Left ventricle myocardium inferior (tissue), 1 donor: Measurements from ENCODE around the gene MGAT4C. TPM values are rescaled to one million over a fixed set of nuclear protein-coding genes. Genes with fewer than 3 reads are reported as not detected.

Experiments used
- DNase-seq: peaks from one replicate; pipeline ENCODE4 v3.0.0-alpha.2; 2020
- H3K27ac ChIP-seq: fragments of 200-600 bp; replicated peaks from 2 replicates; pipeline ENCODE4 v1.8.0; 2021
- H3K27me3 ChIP-seq: fragments of 200-600 bp; 2 replicates; pipeline ENCODE4 v1.8.0; 2021; ENCODE audit warnings: low read depth
- H3K36me3 ChIP-seq: fragments of 200-600 bp; 2 replicates; pipeline ENCODE4 v1.8.0; 2021
- H3K4me1 ChIP-seq: fragments of 200-600 bp; 2 replicates; pipeline ENCODE4 v1.8.0; 2021
- H3K4me3 ChIP-seq: fragments of 200-600 bp; 2 replicates; pipeline ENCODE4 v1.8.0; 2021; ENCODE audit warnings: mild to moderate bottlenecking, moderate library complexity
- H3K9me3 ChIP-seq: fragments of 200-600 bp; replicated peaks from 2 replicates; pipeline ENCODE4 v1.8.0; 2021
- intact Hi-C: fragments of 100-400 bp; cut with micrococcal nuclease; formaldehyde crosslinking; loops from one replicate; pipeline ENCODE4 v1.11.0; 2022
- total RNA-seq: library from RNA; stranded (reverse); fragmentation: NEBNext Ultra II Directional; extraction: Animal tissue kit (Norgen Biotek cat#: 25700); gene quantifications from one replicate; pipeline ENCODE4 v1.2.1, GENCODE V29; 2021
- TF ChIP-seq, protein P1 (sequence below): fragments of 200-600 bp; IDR thresholded peaks from 2 replicates; pipeline ENCODE4 v1.8.0; 2021; ENCODE audit warnings: antibody characterized with exemption, mild to moderate bottlenecking, borderline replicate concordance
- donor health status: DM: no; HTN: yes; CAD: no; lungs with severe emphysema.

MGAT4C gene
- total RNA-seq, 1 donor from 2014 or later, result 5.4 TPM

GRCh38 chr12:85971800-85972199 is 284.4 kb downstream of the MGAT4C start:
- intact Hi-C loops, result no loop called here
- Histone ChIP-seq H3K27ac (no peak overlapping the region), H3K4me1 (no peaks in the 10 kb centered on the region), H3K9me3 (no peaks in the 10 kb centered on the region), H3K27me3 (no peaks in the 10 kb centered on the region), H3K36me3 (no peaks in the 10 kb centered on the region), H3K4me3 (no peak overlapping the region)
- TF ChIP-seq, protein P1, sequence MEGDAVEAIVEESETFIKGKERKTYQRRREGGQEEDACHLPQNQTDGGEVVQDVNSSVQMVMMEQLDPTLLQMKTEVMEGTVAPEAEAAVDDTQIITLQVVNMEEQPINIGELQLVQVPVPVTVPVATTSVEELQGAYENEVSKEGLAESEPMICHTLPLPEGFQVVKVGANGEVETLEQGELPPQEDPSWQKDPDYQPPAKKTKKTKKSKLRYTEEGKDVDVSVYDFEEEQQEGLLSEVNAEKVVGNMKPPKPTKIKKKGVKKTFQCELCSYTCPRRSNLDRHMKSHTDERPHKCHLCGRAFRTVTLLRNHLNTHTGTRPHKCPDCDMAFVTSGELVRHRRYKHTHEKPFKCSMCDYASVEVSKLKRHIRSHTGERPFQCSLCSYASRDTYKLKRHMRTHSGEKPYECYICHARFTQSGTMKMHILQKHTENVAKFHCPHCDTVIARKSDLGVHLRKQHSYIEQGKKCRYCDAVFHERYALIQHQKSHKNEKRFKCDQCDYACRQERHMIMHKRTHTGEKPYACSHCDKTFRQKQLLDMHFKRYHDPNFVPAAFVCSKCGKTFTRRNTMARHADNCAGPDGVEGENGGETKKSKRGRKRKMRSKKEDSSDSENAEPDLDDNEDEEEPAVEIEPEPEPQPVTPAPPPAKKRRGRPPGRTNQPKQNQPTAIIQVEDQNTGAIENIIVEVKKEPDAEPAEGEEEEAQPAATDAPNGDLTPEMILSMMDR, result no peak
- no peak for DNase-seq

GRCh38 chr12:85968606-85969005 is 287.6 kb downstream of the MGAT4C start:
- TF ChIP-seq, protein P1, result no peak

DNA sequence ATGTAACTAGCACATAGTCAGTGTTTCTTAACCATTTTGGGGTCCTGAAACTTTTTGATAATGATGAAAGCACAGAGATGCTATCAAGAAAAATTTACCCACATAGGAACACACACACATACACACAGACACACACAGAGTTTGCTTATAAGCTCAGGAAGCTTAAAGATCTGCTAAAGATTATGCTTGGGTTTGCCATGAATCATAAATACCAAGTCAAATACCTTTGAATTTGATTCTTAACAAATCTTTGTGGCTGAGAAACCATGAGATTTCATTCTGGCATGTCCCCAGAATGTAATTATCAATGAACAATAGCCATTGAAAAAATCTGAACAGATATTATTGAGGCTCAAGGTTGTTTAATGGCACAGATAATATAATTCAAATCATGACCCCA is 292.9 kb downstream of the MGAT4C start:
- no peak overlapping the region for H3K4me3 ChIP-seq
- TF ChIP-seq, protein P1, result no peak
- no peak for DNase-seq
- intact Hi-C loops, result no loop called here
- no peaks in the 10 kb centered on the region for H3K9me3 ChIP-seq
- H3K36me3 ChIP-seq, result no peaks in the 10 kb centered on the region
- no peak overlapping the region for H3K27ac ChIP-seq
- no peaks in the 10 kb centered on the region for H3K4me1 ChIP-seq
- no peaks in the 10 kb centered on the region for H3K27me3 ChIP-seq

More at GRCh38 chr12:85968606-85969005, 287.6 kb downstream of the MGAT4C start:
- no peak for DNase-seq
- no peak overlapping the region for H3K4me3 ChIP-seq
- H3K27me3 ChIP-seq, result no peaks in the 10 kb centered on the region
- intact Hi-C loops, result no loop called here
- no peak overlapping the region for H3K27ac ChIP-seq
- no peaks in the 10 kb centered on the region for H3K9me3 ChIP-seq
- H3K4me1 ChIP-seq, result no peaks in the 10 kb centered on the region
- no peaks in the 10 kb centered on the region for H3K36me3 ChIP-seq

DNA sequence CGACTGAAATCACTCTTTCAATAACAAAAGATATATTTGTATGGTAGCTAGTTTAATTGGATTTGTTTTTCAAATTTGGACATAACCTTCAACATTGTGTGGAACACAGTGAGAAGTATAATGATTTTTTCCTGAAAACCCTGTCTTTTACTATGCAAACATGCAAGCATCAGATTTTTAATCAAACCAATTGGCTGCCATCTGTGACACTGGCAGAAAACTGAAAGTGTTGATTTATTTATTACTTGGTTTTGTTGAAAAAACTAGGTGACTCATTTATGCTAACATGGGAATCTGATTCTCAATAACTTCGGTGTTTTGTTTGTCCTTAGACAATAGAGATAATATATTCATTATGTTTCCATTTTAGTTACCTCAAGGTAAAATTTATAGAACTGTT is 300.1 kb downstream of the MGAT4C start:
- TF ChIP-seq, protein P1, result no peak
- Histone ChIP-seq H3K27ac (no peak overlapping the region), H3K4me3 (no peak overlapping the region), H3K9me3 (no peaks in the 10 kb centered on the region), H3K36me3 (no peaks in the 10 kb centered on the region), H3K27me3 (no peaks in the 10 kb centered on the region), H3K4me1 (no peaks in the 10 kb centered on the region)
- intact Hi-C loops, result no loop called here
- DNase-seq, result no peak

- Histone ChIP-seq H3K4me1 (no peaks in the 10 kb centered on the region), H3K4me3 (no peak overlapping the region)
- TF ChIP-seq, protein P1, result peak; percentile 28
These were observed 301.1 kb downstream of the MGAT4C start for GRCh38 chr12:85955127-85955526.

GRCh38 chr12:85951823-85952222 is 304.4 kb downstream of the MGAT4C start:
- Histone ChIP-seq H3K4me3 (no peak overlapping the region), H3K27me3 (no peaks in the 10 kb centered on the region), H3K27ac (no peak overlapping the region), H3K4me1 (no peaks in the 10 kb centered on the region), H3K36me3 (no peaks in the 10 kb centered on the region), H3K9me3 (no peaks in the 10 kb centered on the region)
- TF ChIP-seq, protein P1, result no peak
- intact Hi-C loops, result no loop called here
- no peak for DNase-seq

More at GRCh38 chr12:85955127-85955526, 301.1 kb downstream of the MGAT4C start:
- no peaks in the 10 kb centered on the region for H3K36me3 ChIP-seq
- H3K9me3 ChIP-seq, result no peaks in the 10 kb centered on the region
- no peaks in the 10 kb centered on the region for H3K27me3 ChIP-seq
- intact Hi-C loops, result no loop called here
- DNase-seq, result no peak
- H3K27ac ChIP-seq, result no peak overlapping the region
